GM23338 (cell line): ENCODE measurements around the gene RPS21. TPM values are rescaled to one million over a fixed set of nuclear protein-coding genes. Genes with fewer than 3 reads are reported as not detected.

Experiments used
- CREB1 ChIP-seq: fragments of 250-450 bp; sonication (Bioruptor Pico); IDR thresholded peaks from 2 replicates; pipeline ENCODE4 v1.5.0; 2020; ENCODE audit warnings: low read depth, mild to moderate bottlenecking, moderate library complexity
- EZH2 ChIP-seq: fragments of 200-600 bp; sonication (generic); IDR thresholded peaks from one replicate; pipeline ENCODE4 v1.8.0; 2017; ENCODE audit warnings: antibody characterized with exemption, mild to moderate bottlenecking, low read depth; ENCODE audit not compliant: unreplicated experiment
- JUNB ChIP-seq: IDR thresholded peaks from one replicate; pipeline ENCODE4 v1.6.1; 2016; ENCODE audit warnings: antibody characterized with exemption; ENCODE audit not compliant: unreplicated experiment
- NANOG ChIP-seq: IDR thresholded peaks from 2 replicates; pipeline ENCODE4 v1.6.1; 2016; ENCODE audit warnings: antibody characterized with exemption, borderline replicate concordance
- POLR2AphosphoS5 ChIP-seq: IDR thresholded peaks from 2 replicates; pipeline ENCODE4 v1.6.1; 2016; ENCODE audit warnings: antibody characterized with exemption, low read depth
- STAT1 ChIP-seq: IDR thresholded peaks from one replicate; pipeline ENCODE4 v1.6.1; 2016; ENCODE audit warnings: antibody characterized with exemption; ENCODE audit not compliant: unreplicated experiment
- ZNF114 ChIP-seq: fragments of 250-450 bp; sonication (Bioruptor Pico); IDR thresholded peaks from 2 replicates; pipeline ENCODE4 v1.5.0; 2020; ENCODE audit warnings: mild to moderate bottlenecking, moderate library complexity
- ZNF331 ChIP-seq: fragments of 250-450 bp; sonication (Bioruptor Pico); IDR thresholded peaks from 2 replicates; pipeline ENCODE4 v1.5.0; 2020; ENCODE audit warnings: low read depth, mild to moderate bottlenecking, moderate library complexity
- polyA plus RNA-seq: library from polyadenylated mRNA; unstranded; fragments of >200 nt; fragmentation: Nextera tagmentation; extraction: Ambion mirVana; gene quantifications from 2 replicates; pipeline ENCODE4 v1.2.1, GENCODE V29; 2016
- total RNA-seq: library from RNA; depleted of rRNA; stranded (reverse); fragments of >200 nt; shearing (Covaris generic); gene quantifications from 2 replicates; pipeline ENCODE4 v1.2.3, GENCODE V29; 2014
- TF ChIP-seq, protein P1 (sequence below): fragments of 250-450 bp; sonication (Bioruptor Pico); IDR thresholded peaks from 2 replicates; pipeline ENCODE4 v1.5.0; 2020; ENCODE audit warnings: mild to moderate bottlenecking, moderate library complexity
- TF ChIP-seq, protein P2 (sequence below): IDR thresholded peaks from 2 replicates; pipeline ENCODE4 v1.6.1; 2016; ENCODE audit warnings: antibody characterized with exemption
- TF ChIP-seq, protein P3 (sequence below): IDR thresholded peaks from one replicate; pipeline ENCODE4 v1.6.1; 2018; ENCODE audit warnings: antibody characterized with exemption; ENCODE audit not compliant: unreplicated experiment

The RPS21 gene
- total and polyA plus RNA-seq, 2 experiments from 2014 or later, result 759 to 2,298 TPM

DNA sequence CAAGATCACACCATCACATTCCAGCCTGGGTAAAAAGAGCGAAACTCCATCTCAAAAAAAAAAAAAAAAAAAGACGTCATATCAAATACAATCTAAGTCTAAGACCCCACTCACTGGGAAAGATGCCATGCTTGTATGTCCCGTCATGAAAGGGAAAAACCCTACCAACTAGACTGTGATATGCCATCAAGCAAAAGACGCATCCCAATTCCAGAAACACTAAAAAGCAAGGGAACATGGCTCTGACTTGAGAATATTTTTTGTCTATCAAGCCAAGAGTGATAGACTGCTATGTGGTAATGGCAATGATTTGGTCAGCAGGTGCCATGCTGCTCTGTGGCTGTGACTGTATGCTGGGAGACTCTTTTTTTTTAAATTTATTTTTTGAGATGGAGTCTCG is 42.8 kb upstream of the RPS21 start (continued):
- TF ChIP-seq, protein P1, sequence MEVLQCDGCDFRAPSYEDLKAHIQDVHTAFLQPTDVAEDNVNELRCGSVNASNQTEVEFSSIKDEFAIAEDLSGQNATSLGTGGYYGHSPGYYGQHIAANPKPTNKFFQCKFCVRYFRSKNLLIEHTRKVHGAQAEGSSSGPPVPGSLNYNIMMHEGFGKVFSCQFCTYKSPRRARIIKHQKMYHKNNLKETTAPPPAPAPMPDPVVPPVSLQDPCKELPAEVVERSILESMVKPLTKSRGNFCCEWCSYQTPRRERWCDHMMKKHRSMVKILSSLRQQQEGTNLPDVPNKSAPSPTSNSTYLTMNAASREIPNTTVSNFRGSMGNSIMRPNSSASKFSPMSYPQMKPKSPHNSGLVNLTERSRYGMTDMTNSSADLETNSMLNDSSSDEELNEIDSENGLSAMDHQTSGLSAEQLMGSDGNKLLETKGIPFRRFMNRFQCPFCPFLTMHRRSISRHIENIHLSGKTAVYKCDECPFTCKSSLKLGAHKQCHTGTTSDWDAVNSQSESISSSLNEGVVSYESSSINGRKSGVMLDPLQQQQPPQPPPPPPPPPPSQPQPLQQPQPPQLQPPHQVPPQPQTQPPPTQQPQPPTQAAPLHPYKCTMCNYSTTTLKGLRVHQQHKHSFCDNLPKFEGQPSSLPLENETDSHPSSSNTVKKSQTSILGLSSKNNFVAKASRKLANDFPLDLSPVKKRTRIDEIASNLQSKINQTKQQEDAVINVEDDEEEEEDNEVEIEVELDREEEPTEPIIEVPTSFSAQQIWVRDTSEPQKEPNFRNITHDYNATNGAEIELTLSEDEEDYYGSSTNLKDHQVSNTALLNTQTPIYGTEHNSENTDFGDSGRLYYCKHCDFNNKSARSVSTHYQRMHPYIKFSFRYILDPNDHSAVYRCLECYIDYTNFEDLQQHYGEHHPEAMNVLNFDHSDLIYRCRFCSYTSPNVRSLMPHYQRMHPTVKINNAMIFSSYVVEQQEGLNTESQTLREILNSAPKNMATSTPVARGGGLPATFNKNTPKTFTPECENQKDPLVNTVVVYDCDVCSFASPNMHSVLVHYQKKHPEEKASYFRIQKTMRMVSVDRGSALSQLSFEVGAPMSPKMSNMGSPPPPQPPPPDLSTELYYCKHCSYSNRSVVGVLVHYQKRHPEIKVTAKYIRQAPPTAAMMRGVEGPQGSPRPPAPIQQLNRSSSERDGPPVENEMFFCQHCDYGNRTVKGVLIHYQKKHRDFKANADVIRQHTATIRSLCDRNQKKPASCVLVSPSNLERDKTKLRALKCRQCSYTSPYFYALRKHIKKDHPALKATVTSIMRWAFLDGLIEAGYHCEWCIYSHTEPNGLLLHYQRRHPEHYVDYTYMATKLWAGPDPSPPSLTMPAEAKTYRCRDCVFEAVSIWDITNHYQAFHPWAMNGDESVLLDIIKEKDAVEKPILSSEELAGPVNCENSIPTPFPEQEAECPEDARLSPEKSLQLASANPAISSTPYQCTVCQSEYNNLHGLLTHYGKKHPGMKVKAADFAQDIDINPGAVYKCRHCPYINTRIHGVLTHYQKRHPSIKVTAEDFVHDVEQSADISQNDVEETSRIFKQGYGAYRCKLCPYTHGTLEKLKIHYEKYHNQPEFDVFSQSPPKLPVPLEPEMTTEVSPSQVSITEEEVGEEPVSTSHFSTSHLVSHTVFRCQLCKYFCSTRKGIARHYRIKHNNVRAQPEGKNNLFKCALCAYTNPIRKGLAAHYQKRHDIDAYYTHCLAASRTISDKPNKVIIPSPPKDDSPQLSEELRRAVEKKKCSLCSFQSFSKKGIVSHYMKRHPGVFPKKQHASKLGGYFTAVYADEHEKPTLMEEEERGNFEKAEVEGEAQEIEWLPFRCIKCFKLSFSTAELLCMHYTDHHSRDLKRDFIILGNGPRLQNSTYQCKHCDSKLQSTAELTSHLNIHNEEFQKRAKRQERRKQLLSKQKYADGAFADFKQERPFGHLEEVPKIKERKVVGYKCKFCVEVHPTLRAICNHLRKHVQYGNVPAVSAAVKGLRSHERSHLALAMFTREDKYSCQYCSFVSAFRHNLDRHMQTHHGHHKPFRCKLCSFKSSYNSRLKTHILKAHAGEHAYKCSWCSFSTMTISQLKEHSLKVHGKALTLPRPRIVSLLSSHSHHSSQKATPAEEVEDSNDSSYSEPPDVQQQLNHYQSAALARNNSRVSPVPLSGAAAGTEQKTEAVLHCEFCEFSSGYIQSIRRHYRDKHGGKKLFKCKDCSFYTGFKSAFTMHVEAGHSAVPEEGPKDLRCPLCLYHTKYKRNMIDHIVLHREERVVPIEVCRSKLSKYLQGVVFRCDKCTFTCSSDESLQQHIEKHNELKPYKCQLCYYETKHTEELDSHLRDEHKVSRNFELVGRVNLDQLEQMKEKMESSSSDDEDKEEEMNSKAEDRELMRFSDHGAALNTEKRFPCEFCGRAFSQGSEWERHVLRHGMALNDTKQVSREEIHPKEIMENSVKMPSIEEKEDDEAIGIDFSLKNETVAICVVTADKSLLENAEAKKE, result no peak
- no peak for TF ChIP-seq ZNF331 (CRISPR knock-in tag)
- TF ChIP-seq POLR2AphosphoS5, result no peak
- TF ChIP-seq CREB1, result no peak
- TF ChIP-seq ZNF114 (CRISPR knock-in tag), result no peak
- TF ChIP-seq, protein P2, sequence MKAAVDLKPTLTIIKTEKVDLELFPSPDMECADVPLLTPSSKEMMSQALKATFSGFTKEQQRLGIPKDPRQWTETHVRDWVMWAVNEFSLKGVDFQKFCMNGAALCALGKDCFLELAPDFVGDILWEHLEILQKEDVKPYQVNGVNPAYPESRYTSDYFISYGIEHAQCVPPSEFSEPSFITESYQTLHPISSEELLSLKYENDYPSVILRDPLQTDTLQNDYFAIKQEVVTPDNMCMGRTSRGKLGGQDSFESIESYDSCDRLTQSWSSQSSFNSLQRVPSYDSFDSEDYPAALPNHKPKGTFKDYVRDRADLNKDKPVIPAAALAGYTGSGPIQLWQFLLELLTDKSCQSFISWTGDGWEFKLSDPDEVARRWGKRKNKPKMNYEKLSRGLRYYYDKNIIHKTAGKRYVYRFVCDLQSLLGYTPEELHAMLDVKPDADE, result no peak
- no peak for TF ChIP-seq EZH2
- TF ChIP-seq, protein P3, sequence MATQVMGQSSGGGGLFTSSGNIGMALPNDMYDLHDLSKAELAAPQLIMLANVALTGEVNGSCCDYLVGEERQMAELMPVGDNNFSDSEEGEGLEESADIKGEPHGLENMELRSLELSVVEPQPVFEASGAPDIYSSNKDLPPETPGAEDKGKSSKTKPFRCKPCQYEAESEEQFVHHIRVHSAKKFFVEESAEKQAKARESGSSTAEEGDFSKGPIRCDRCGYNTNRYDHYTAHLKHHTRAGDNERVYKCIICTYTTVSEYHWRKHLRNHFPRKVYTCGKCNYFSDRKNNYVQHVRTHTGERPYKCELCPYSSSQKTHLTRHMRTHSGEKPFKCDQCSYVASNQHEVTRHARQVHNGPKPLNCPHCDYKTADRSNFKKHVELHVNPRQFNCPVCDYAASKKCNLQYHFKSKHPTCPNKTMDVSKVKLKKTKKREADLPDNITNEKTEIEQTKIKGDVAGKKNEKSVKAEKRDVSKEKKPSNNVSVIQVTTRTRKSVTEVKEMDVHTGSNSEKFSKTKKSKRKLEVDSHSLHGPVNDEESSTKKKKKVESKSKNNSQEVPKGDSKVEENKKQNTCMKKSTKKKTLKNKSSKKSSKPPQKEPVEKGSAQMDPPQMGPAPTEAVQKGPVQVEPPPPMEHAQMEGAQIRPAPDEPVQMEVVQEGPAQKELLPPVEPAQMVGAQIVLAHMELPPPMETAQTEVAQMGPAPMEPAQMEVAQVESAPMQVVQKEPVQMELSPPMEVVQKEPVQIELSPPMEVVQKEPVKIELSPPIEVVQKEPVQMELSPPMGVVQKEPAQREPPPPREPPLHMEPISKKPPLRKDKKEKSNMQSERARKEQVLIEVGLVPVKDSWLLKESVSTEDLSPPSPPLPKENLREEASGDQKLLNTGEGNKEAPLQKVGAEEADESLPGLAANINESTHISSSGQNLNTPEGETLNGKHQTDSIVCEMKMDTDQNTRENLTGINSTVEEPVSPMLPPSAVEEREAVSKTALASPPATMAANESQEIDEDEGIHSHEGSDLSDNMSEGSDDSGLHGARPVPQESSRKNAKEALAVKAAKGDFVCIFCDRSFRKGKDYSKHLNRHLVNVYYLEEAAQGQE, result no peak
- no peak for TF ChIP-seq NANOG
- no peak for TF ChIP-seq JUNB
- no peak for TF ChIP-seq STAT1
